HG02798 (cell line): ENCODE results near the gene TLK2.

ENCODE experiments used
- ATAC-seq: cut with Tn5 transposase; IDR thresholded peaks from one replicate; pipeline ENCODE4 v1.9.1; 2021; ENCODE audit warnings: mild to moderate bottlenecking; ENCODE audit not compliant: unreplicated experiment, poor library complexity

The TLK2 gene

DNA sequence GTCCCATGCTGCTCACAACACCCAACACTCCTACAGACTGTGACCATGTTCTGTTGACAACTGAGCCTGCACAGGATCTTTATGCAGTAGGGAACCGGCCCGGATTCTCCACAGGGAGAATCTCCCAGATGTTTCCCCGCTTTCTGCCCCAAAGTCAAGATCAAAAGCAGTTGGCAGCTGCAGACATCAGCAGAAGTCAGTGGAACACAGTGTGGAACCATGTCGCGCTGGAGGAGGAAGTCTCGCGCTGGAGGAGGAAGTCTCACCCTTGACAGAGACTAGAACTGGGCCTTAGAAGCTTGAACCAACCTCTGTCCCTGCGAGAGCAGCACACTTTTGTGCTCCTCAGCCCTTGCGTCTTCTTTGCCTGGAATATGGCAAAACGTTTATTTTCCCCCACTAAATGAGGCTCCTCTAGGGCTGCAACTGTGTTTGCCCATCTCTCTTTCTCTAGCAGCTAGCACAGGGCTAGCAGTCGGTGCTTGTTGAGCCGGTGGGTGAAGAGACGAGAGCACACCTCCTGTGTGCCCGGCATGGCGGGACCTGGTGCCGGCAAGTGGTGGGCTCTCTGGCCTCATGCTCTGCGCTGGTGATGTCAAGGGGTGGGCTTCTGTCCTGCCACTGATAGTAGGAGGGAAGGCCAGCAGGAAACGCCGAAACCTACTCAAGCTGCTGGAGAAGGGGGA is 146.7 kb downstream of the TLK2 start:
- no peak for ATAC-seq

DNA sequence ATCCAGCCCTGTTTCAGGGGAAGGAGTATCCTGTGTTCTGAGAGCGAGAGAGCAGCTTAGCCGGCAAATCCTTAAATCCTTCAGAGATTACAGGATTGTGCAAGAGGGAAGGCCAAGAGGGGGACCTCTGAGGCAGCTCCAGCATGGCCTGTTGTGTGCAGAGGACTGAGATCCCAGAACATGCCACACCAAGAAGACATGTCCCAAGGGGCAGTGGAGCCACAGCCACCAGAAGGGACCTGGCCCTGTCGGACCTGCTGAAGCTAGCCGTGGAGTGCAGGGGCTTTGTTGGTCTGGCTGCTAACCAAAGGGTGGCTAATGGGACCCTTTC is 147.2 kb downstream of the TLK2 start:
- ATAC-seq: no peak

GRCh38 chr17:62626719-62627218 is 148.1 kb downstream of the TLK2 start:
- no peak for ATAC-seq

DNA sequence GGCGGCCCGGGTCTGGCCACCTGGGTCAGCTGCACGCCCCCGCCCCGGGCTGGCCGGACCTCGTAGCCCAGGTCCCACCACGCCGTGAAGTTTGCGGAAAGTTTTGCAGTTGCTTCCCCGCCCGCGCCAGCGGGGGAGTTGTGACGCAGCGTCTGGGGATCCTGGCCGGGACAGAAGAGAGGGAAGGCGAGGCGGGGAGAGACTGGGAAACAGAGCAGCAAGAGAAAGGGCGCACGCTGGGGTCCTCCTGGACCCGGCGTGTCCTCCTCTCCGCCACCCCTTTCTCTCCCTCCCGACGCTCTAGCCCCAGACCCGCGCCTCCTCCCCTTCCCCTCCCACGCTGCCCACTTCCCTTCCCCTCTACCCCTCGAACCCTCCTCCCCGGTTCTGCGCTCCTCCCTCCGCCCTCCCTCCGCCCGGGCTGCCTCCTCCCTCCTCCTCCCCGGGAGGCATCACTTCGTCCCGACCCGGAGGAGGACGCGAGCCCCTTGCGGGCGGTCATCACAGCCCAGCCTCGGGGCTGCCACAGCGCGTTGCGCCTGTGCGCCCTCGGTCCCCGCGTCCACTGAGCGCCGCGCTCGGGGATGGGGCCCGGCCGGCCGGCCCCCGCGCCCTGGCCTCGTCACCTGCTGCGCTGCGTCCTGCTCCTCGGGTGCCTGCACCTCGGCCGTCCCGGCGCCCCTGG is 148.7 kb downstream of the TLK2 start, which contains the start of gene MRC2:
Gene MRC2, plus strand, starts transcription at position 452 of the 685 bp plus-strand sequence. Its CDS starts 133 bp downstream, at position 585.
- no peak for ATAC-seq

DNA sequence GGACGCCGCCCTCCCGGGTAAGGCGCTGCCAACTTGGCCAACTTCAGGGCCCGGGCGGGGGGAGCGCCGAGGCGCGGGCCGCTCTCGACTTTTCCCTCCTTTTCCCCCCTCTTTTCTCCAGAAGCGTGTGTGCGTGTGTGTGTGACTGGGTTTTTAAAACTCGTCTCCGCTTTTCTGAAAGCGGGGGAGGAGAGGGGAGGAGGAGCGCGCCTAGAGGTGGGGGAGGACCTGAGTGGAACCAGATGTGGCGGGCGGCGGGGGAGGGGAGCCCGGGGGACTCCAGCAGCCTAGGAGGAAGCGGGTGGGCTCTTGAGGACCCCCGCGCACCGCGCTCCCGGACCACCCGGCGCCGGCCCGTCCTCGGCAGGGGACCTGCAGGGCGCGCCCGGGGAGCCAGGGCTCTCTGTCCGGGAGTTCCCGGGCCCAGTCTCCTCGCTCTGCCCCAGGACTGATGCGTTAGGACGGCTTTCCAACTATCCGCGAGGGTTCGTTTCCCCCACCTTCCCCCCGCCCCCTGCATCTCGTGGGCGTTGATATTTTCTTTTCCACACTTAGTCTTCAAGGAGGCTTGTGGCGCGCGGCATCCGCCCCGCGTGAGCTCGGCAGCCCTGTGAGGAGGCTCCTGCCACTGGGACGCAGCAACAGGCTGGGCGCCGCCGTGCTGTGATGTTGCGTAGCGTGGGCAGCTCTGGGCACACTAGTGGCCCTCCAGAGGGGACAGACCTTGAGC is 149.4 kb downstream of the TLK2 start:
- no peak for ATAC-seq

GRCh38 chr17:62628831-62629555 is 150.4 kb downstream of the TLK2 start:
- ATAC-seq: no peak

GRCh38 chr17:62629556-62630364 is 151.1 kb downstream of the TLK2 start:
- no peak for ATAC-seq

- ATAC-seq: no peak
Observed at GRCh38 chr17:62630365-62631085, 151.9 kb downstream of the TLK2 start.

DNA sequence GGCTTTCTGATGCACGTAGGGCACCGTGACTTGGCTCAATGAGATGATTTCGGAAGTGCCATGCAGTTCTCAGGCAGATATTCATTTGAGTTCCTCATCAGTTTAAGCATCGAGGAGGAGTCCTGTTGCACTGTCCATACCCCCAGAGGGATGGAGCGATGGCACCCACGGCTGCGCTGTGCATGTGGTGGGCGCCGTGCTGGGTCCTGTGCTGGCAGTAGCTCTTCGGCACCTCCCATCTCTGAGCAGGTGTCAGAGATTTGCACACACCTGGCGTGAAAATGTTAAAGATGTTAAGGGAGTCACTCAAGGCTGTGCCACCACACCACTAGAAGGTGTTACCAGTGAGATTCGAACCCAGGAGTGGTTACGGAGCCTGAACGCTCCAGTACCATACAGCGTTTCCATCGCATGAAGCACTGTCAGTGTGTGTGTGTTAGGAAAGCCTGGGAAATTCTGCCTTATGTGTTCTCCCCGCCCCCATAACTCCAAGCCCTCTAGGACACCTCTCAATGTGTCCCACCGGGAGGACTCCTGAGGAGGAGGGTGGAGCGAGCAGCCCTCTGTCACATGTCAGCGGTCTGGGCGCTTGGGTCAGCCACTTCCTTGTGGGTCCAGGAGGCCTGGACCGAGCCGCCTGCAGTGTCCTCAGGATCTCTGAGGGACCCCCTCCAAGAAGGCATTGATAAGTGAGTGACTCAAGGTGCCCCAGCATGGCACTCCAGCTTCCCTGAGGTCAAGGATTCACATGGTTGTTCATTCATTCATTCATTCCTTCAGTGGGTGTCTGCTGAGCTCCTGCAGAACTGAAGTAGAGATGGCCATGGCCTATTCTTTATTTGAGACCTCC is 152.7 kb downstream of the TLK2 start:
- ATAC-seq: no peak

GRCh38 chr17:62631936-62632924 is 153.6 kb downstream of the TLK2 start:
- ATAC-seq: no peak

DNA sequence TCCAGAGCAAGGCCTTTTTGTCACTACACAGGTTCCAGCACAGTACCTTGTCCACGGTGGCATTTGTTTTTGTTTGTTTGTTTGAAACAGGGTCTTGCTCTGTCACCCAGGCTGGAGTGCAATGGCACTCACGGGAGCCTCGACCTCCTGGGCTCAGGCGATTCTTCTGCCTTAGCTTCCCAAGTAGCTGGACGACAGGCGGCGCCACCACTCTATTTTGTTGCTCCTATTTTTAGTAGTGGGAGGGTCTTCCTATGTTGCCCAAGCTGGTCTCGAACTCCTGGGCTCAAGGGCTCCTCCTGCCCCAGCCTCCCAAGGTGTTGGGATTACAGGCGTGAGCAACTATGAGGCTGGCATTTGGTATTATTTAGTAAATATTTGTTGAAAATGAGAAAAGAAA is 159.2 kb downstream of the TLK2 start:
- no peak for ATAC-seq

DNA sequence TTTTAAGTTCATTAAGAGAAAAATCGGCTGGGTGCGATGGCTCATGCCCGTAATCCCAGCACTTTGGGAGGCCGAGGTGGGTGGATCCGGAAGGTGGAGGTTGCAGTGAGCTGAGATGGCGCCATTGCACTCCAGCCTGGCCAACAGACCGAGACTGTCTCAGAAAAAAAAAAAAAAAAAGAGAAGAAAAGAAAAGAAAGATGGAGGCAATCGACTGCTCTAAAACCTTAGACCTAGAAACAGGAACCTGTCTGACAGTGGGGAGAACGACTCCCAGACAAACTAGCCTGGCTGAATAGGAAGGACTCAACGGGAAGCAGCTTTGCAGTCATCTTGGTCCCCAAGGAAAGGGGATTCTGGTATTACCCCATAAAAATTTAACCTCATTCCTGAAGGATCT is 162.5 kb downstream of the TLK2 start:
- no peak for ATAC-seq

GRCh38 chr17:62641951-62642350 is 163.3 kb downstream of the TLK2 start:
- no peak for ATAC-seq

- no peak for ATAC-seq
Observed at GRCh38 chr17:62643496-62643895, 164.9 kb downstream of the TLK2 start.

DNA sequence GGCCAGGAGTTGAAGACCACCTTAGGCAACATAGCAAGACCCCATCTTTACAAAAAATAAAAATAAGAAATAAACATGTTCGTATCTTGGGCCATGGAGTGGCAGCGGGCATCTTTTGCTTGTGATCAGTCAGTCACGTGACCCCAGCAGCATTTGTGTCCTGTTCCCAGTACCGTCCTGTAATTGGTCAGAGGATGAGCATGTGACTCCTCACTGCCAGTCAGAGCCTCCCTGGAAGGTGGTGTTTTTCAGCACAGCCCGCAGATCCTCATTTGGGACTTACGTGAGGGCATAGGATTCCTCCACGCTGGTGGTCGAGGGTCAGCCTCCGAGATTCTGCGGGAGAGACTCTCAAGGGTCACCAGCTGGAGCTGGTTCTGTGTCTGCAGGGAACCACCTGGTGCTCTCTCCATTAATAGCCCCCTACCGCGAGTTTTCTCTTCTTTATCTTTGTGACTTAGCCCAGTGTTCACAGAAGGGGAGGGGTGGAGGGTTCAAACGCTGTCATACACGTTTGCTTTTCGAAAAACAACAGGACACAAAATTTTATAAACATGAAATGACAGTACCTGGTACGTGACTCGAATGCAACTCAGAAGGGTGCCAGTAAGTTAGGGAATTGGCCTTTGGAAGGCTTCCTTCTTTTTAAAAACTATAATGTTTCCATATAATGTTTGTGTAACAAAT is 166.0 kb downstream of the TLK2 start:
- ATAC-seq: no peak

GRCh38 chr17:62648251-62648955 is 169.8 kb downstream of the TLK2 start:
- ATAC-seq: no peak
